Measurements from ENCODE around the gene RBMS1. TPM values are rescaled to one million over a fixed set of nuclear protein-coding genes. Genes with fewer than 3 reads are reported as not detected.

Gene RBMS1
- total and polyA plus RNA-seq, 4 donors, result 49.5 to 215 (median 76.3) TPM

GRCh38 chr2:160434254-160434948 lies 59.2 kb downstream of the RBMS1 start:
- H3K9me3 ChIP-seq (ENCODE audit: control insufficient read depth in 4 of 4, insufficient read depth in 3 of 4, low read length in 3 of 4), result peaks cover 0 to 4% (median 2%) of the 10 kb centered on the region in 4 donors
- no peak overlapping the region for H3K9ac ChIP-seq (ENCODE audit: insufficient read depth in 1 of 2, low read length in 2 of 2)
- ATAC-seq (ENCODE audit: insufficient read depth, low FRiP score) (no peak), DNase-seq (no peak)
- no peak overlapping the region for H3K4me3 ChIP-seq
- TF ChIP-seq, protein P1, sequence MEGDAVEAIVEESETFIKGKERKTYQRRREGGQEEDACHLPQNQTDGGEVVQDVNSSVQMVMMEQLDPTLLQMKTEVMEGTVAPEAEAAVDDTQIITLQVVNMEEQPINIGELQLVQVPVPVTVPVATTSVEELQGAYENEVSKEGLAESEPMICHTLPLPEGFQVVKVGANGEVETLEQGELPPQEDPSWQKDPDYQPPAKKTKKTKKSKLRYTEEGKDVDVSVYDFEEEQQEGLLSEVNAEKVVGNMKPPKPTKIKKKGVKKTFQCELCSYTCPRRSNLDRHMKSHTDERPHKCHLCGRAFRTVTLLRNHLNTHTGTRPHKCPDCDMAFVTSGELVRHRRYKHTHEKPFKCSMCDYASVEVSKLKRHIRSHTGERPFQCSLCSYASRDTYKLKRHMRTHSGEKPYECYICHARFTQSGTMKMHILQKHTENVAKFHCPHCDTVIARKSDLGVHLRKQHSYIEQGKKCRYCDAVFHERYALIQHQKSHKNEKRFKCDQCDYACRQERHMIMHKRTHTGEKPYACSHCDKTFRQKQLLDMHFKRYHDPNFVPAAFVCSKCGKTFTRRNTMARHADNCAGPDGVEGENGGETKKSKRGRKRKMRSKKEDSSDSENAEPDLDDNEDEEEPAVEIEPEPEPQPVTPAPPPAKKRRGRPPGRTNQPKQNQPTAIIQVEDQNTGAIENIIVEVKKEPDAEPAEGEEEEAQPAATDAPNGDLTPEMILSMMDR (IDR thresholded peaks at IDR 0.05; ENCODE audit: control extremely low read depth, extremely low read depth), result no peak
- WGBS, 2 donors, result 79 to 83% methylated on average over 3 of the region's 3 CpGs
- H3K36me3 ChIP-seq (ENCODE audit: control insufficient read depth in 4 of 4, insufficient read depth in 4 of 4, low read length in 4 of 4), result peaks cover 0 to 5% (median 2%) of the 10 kb centered on the region in 4 donors
- H3K27me3 ChIP-seq (ENCODE audit: control insufficient read depth in 3 of 3, insufficient read depth in 3 of 3, low read length in 2 of 3), result no peaks in the 10 kb centered on the region
- no peak overlapping the region for H3K27ac ChIP-seq (ENCODE audit: low read depth in 1 of 2, low read length in 1 of 2)
- peaks cover 0 to 22% (median 12%) of the 10 kb centered on the region in 5 donors for H3K4me1 ChIP-seq (ENCODE audit: control insufficient read depth in 5 of 5, insufficient read depth in 5 of 5, low read length in 5 of 5)

- peaks cover 0 to 24% (median 12%) of the 10 kb centered on the region in 5 donors for H3K4me1 ChIP-seq (ENCODE audit: control insufficient read depth in 5 of 5, insufficient read depth in 5 of 5, low read length in 5 of 5)
- no peak overlapping the region for H3K27ac ChIP-seq (ENCODE audit: low read depth in 1 of 2, low read length in 1 of 2)
- DNase-seq (peak in 2 of 3 donors; percentile 78 to 88), ATAC-seq (ENCODE audit: insufficient read depth, low FRiP score) (no peak)
- no peaks in the 10 kb centered on the region for H3K27me3 ChIP-seq (ENCODE audit: control insufficient read depth in 3 of 3, insufficient read depth in 3 of 3, low read length in 2 of 3)
- H3K4me3 ChIP-seq, result no peak overlapping the region
- H3K9me3 ChIP-seq (ENCODE audit: control insufficient read depth in 4 of 4, insufficient read depth in 3 of 4, low read length in 3 of 4), result peaks cover 0 to 4% (median 2%) of the 10 kb centered on the region in 4 donors
- TF ChIP-seq, protein P1 (IDR thresholded peaks at IDR 0.05; ENCODE audit: control extremely low read depth, extremely low read depth), result no peak
- WGBS, 2 donors, result 37 to 43% methylated on average over 4 of the region's 4 CpGs
- peaks cover 0 to 5% (median 2%) of the 10 kb centered on the region in 4 donors for H3K36me3 ChIP-seq (ENCODE audit: control insufficient read depth in 4 of 4, insufficient read depth in 4 of 4, low read length in 4 of 4)
- peak overlapping the region in 1 of 2 donors; percentile 40 for H3K9ac ChIP-seq (ENCODE audit: insufficient read depth in 1 of 2, low read length in 2 of 2)
These were observed 60.0 kb downstream of the RBMS1 start for GRCh38 chr2:160433466-160434140.

DNA sequence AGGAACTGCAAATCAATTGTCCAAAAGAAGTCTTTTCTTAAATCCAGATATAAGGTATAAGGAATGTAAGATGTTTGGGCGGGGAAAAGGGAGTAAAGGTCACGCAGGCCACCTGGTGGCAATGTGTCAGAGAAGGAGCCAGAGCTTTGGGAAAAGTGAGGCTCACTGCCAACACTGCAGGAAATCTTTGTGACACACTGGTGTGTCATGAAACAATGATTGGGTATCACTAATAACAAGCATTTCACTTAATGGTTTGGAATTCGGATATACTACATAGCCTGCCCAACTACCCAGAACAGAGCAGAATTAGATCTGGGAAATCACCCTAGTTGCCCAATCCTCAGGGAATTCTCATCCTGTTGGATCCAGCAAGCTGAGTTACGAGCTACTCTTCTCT lies 61.0 kb downstream of the RBMS1 start:
- DNase-seq, result no peak

More for the DNA sequence above, 61.0 kb downstream of the RBMS1 start:
- no peak overlapping the region for H3K4me3 ChIP-seq
- H3K27me3 ChIP-seq (ENCODE audit: control insufficient read depth in 3 of 3, insufficient read depth in 3 of 3, low read length in 2 of 3), result no peaks in the 10 kb centered on the region
- TF ChIP-seq, protein P1 (IDR thresholded peaks at IDR 0.05; ENCODE audit: control extremely low read depth, extremely low read depth), result no peak
- H3K4me1 ChIP-seq (ENCODE audit: control insufficient read depth in 5 of 5, insufficient read depth in 5 of 5, low read length in 5 of 5), result peaks cover 0 to 34% (median 12%) of the 10 kb centered on the region in 5 donors
- H3K36me3 ChIP-seq (ENCODE audit: control insufficient read depth in 4 of 4, insufficient read depth in 4 of 4, low read length in 4 of 4), result peaks cover 0 to 5% (median 2%) of the 10 kb centered on the region in 4 donors
- peak overlapping the region; percentile 12 to 33 for H3K27ac ChIP-seq (ENCODE audit: low read depth in 1 of 2, low read length in 1 of 2)
- ATAC-seq (ENCODE audit: insufficient read depth, low FRiP score), result peak; percentile 20
- no peak overlapping the region for H3K9ac ChIP-seq (ENCODE audit: insufficient read depth in 1 of 2, low read length in 2 of 2)
- peaks cover 0 to 4% (median 2%) of the 10 kb centered on the region in 4 donors for H3K9me3 ChIP-seq (ENCODE audit: control insufficient read depth in 4 of 4, insufficient read depth in 3 of 4, low read length in 3 of 4)
- WGBS, 2 donors, result 82 to 91% methylated on average over 4 of the region's 4 CpGs

Data from lung (tissue), 12 donors.